Measurements from ENCODE around the gene TRAK1.

Gene TRAK1

GRCh38 chr3:42225486-42226363 is 134.6 kb downstream of the TRAK1 start:
- H3K27ac Mint-ChIP-seq = no peak overlapping the region
- H3K4me3 Mint-ChIP-seq = no peak overlapping the region
- no peak for ATAC-seq (replicated peaks)

DNA sequence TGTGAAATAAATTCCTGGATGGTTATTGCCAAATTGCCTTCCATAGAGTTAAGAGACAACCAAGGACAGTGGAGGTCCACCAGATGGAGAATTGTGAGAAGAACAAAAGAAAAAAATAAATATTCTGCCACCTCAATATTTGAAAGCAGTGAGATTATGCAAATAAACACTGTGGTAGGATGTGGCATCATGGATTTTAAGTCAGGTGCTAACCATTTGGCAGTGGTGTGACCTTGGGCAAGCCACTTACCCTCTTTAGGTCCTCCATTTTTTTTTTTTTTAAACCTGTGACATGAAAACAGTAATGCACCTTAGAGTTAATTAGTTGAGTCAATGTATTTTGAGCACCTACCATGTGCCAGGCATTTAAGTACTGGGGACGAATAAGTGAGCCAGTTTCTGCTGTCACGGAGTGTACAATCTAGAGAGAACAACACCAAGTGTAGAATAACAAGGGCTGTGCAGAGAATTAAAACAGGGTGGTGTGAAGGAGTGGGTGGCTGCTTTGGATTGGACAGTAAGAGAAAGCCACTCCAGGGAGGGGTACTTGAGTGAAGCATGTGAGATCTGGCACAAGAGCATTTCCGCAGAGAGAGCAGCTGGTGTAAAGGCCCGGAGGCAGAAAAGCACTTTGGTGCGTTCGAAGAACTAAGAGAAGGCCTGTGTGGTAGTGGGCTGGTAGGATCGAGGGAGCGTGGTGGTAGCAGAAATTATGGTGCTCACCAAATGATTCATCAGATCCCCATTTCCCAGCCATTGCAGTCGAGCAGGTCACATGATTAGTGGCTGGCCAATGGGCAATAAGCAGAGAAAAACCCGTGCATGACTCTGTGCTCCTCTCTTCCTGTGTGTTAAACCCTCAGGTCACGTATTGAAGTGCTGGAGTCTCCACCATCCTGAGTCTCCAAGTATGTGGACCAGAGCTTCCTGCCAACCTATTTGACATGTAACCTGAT is 135.6 kb downstream of the TRAK1 start:
- Mint-ChIP-seq H3K4me1 (peaks cover 5% of the 10 kb centered on the region in 2 donors), H3K27me3 (no peaks in the 10 kb centered on the region), H3K4me3 (no peak overlapping the region), H3K36me3 (peaks cover 42 to 50% of the 10 kb centered on the region in 2 donors), H3K9me3 (no peaks in the 10 kb centered on the region), H3K27ac (no peak overlapping the region)
- peak; percentile 41 to 48 for ATAC-seq (replicated peaks)
- DNase-seq = no peak

More at GRCh38 chr3:42225486-42226363, 134.6 kb downstream of the TRAK1 start:
- peaks cover 5% of the 10 kb centered on the region in 2 donors for H3K4me1 Mint-ChIP-seq
- H3K27me3 Mint-ChIP-seq = no peaks in the 10 kb centered on the region
- DNase-seq = no peak
- no peaks in the 10 kb centered on the region for H3K9me3 Mint-ChIP-seq
- H3K36me3 Mint-ChIP-seq = peaks cover 50 to 57% of the 10 kb centered on the region in 2 donors

- H3K9me3 Mint-ChIP-seq = no peaks in the 10 kb centered on the region
- H3K27ac Mint-ChIP-seq = no peak overlapping the region
- H3K36me3 Mint-ChIP-seq = peaks cover 24 to 31% of the 10 kb centered on the region in 2 donors
- H3K4me1 Mint-ChIP-seq = peaks cover 5% of the 10 kb centered on the region in 2 donors
- DNase-seq (no peak), ATAC-seq (replicated peaks) (no peak)
- no peaks in the 10 kb centered on the region for H3K27me3 Mint-ChIP-seq
- H3K4me3 Mint-ChIP-seq = no peak overlapping the region
Observed at GRCh38 chr3:42228796-42229195, 137.6 kb downstream of the TRAK1 start.

DNA sequence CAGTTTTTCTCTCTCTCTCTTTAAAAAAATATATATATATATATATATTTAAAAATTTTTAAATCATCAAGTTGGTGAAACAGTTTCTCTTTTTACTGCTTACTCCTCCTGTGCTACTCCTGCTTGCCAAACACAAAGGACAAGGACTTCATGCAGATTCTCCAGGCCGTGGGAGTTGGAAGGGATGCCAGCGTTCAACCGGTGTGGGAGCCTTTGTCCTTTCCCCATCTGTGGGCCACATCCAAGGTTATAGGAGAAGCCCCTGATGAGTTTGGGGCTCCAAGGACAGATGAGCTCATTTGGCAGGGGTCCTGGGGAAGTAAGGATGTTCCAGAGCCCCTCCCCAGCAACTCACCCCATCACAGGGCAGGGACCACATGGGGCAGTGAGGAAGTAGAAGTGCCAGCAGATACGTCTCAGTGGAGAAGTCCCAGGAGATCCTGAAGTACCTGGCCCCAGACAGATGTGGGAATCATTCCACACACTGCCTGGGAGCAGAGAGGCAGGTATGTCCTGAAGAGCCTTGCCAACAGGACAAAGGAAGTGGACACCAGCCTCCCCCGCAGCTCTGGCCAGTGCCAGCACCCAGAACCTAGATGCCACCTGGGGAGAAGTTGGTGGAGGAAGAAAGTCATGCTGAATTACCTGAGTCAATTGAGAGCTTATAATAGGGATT is 138.2 kb downstream of the TRAK1 start:
- peaks cover 5% of the 10 kb centered on the region in 2 donors for H3K4me1 Mint-ChIP-seq
- H3K4me3 Mint-ChIP-seq = no peak overlapping the region
- DNase-seq (no peak), ATAC-seq (replicated peaks) (no peak)
- H3K27ac Mint-ChIP-seq = no peak overlapping the region
- no peaks in the 10 kb centered on the region for H3K9me3 Mint-ChIP-seq
- peaks cover 0 to 5% of the 10 kb centered on the region in 2 donors for H3K27me3 Mint-ChIP-seq
- peaks cover 17 to 30% of the 10 kb centered on the region in 2 donors for H3K36me3 Mint-ChIP-seq

DNA sequence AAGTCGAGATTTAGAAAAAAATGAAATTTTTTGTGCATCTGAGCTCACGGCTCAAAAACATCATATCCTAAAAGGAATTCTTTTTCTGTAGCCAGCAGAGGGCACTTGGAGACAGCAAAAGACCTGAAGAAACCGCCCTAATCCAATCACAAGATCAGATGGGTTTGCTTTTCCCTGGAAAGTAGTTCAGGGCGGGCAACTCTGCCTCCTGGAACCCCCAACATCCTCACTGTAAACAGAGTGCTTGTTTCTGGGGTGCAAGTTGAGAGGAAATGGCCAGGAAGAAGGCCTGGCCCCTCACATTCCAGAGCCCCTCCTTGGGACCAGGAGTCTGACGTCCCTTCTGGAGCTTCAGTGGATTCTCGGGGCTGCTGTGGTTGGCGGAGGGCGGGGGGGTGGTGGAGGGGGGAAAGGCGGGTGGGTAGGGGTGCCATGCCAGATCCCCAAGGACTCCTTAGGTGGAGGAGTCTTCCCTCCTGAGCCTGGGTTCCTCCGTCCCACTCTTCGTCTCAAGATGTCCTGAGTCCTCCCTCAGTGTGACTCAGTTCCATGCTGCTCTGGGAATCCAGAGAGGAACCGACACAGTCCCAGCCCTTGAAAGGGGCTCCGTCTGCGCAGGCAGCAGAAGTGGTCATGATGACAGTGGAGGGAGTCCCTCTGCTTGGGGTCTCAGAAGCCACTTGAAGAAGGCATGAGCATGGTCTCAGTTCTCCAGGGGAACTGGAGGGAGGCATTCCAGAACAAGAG is 139.0 kb downstream of the TRAK1 start:
- Mint-ChIP-seq H3K27ac (no peak overlapping the region), H3K27me3 (peaks cover 4 to 12% of the 10 kb centered on the region in 2 donors), H3K9me3 (no peaks in the 10 kb centered on the region), H3K4me3 (no peak overlapping the region), H3K36me3 (peaks cover 12 to 30% of the 10 kb centered on the region in 2 donors), H3K4me1 (peaks cover 5% of the 10 kb centered on the region in 2 donors)
- DNase-seq (no peak), ATAC-seq (replicated peaks) (no peak)

GRCh38 chr3:42230860-42231259 is 139.7 kb downstream of the TRAK1 start:
- ATAC-seq (replicated peaks) (no peak), DNase-seq (no peak)
- Mint-ChIP-seq H3K27me3 (peaks cover 5 to 14% of the 10 kb centered on the region in 2 donors), H3K4me1 (peaks cover 5% of the 10 kb centered on the region in 2 donors), H3K36me3 (peaks cover 9 to 24% of the 10 kb centered on the region in 2 donors), H3K27ac (no peak overlapping the region), H3K4me3 (no peak overlapping the region), H3K9me3 (no peaks in the 10 kb centered on the region)

DNA sequence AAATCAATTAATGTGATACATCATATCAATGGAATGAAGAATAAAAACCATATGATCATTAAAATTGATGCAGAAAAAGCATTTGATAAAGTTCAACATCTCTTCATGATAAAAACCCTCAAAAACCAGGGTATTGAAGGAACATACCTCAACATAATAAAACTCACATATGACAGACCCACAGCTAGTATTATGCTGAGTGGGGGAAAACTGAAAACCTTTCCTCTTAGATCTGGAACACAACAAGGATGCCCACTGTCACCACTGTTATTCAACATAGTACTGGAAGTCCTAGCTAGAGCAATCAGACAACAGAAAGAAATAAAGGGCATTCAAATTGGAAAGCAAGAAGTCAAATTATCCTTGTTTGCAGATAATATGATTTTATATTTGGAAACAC is 144.4 kb downstream of the TRAK1 start:
- Mint-ChIP-seq H3K4me1 (no peaks in the 10 kb centered on the region), H3K9me3 (peaks cover 10% of the 10 kb centered on the region in 2 donors), H3K4me3 (no peak overlapping the region), H3K36me3 (peaks cover 4 to 18% of the 10 kb centered on the region in 2 donors), H3K27me3 (peaks cover 37 to 39% of the 10 kb centered on the region in 2 donors), H3K27ac (no peak overlapping the region)
- ATAC-seq (replicated peaks) (no peak), DNase-seq (no peak)

GRCh38 chr3:42236611-42237010 is 145.5 kb downstream of the TRAK1 start:
- DNase-seq (no peak), ATAC-seq (replicated peaks) (no peak)
- Mint-ChIP-seq H3K27me3 (peaks cover 37 to 39% of the 10 kb centered on the region in 2 donors), H3K36me3 (peaks cover 4 to 18% of the 10 kb centered on the region in 2 donors), H3K4me3 (no peak overlapping the region), H3K4me1 (no peaks in the 10 kb centered on the region), H3K9me3 (peaks cover 10% of the 10 kb centered on the region in 2 donors), H3K27ac (no peak overlapping the region)

DNA sequence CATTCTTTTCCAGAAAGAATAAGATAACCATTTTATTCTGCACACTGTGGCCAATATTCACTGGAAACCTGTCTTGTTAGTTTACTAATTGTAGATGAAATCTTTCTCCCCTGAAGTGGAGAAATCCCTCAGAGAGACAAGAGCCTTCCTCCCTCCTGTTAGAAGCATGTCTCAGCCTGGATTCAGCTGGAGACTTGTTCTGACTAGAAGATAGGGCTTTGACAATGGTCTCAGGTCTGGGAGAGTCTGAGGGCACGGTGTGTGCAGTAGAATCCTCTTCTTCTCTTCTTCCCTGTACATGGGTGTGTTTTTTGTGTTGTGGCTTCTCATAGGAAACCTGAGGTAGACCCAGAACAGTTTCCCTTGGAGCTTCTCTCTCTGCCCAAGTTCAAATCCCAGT is 154.9 kb downstream of the TRAK1 start:
- H3K4me3 Mint-ChIP-seq = no peak overlapping the region
- H3K9me3 Mint-ChIP-seq = no peaks in the 10 kb centered on the region
- ATAC-seq (replicated peaks) = no peak
- no peak for DNase-seq
- peaks cover 6 to 19% of the 10 kb centered on the region in 2 donors for H3K27me3 Mint-ChIP-seq
- H3K36me3 Mint-ChIP-seq = no peaks in the 10 kb centered on the region
- H3K27ac Mint-ChIP-seq = no peak overlapping the region
- peaks cover 0 to 2% of the 10 kb centered on the region in 2 donors for H3K4me1 Mint-ChIP-seq

- H3K4me1 Mint-ChIP-seq = peaks cover 0 to 2% of the 10 kb centered on the region in 2 donors
- ATAC-seq (replicated peaks) (peak; percentile 60 to 65), DNase-seq (peak; percentile 54)
- H3K27me3 Mint-ChIP-seq = peaks cover 6 to 19% of the 10 kb centered on the region in 2 donors
- no peak overlapping the region for H3K27ac Mint-ChIP-seq
- H3K36me3 Mint-ChIP-seq = no peaks in the 10 kb centered on the region
- H3K9me3 Mint-ChIP-seq = no peaks in the 10 kb centered on the region
- no peak overlapping the region for H3K4me3 Mint-ChIP-seq
Observed at GRCh38 chr3:42247576-42248027, 156.4 kb downstream of the TRAK1 start.

GRCh38 chr3:42250761-42251160 is 159.6 kb downstream of the TRAK1 start:
- ATAC-seq (replicated peaks) = no peak
- Mint-ChIP-seq H3K36me3 (no peaks in the 10 kb centered on the region), H3K27me3 (peaks cover 24 to 26% of the 10 kb centered on the region in 2 donors), H3K27ac (no peak overlapping the region), H3K4me1 (peaks cover 0 to 2% of the 10 kb centered on the region in 2 donors), H3K9me3 (no peaks in the 10 kb centered on the region), H3K4me3 (no peak overlapping the region)
- no peak for DNase-seq

DNA sequence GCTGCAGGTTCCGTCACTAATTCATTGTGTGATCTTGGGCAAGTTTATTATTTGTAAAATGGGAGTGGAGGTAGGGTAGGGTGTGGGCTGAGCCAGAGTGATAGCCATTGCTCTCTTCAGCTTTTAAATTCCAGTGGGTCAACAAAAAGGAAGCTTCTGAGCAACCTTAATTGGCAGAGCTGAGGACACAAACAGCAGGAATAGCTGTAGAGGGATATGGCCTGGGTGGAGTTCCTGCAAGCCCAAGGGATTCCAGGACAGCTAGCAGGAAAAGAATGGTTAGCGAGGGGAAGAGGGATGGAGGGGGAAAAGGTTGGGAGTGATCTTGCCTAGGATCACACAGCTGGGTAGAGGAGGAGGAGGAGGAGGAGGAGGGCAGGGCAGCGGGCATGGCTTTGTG is 163.4 kb downstream of the TRAK1 start:
- ATAC-seq (replicated peaks) = no peak
- peaks cover 29 to 44% of the 10 kb centered on the region in 2 donors for H3K27me3 Mint-ChIP-seq
- no peaks in the 10 kb centered on the region for H3K36me3 Mint-ChIP-seq
- no peak overlapping the region for H3K4me3 Mint-ChIP-seq
- no peak for DNase-seq
- no peak overlapping the region for H3K27ac Mint-ChIP-seq
- H3K9me3 Mint-ChIP-seq = peaks cover 0 to 1% of the 10 kb centered on the region in 2 donors
- H3K4me1 Mint-ChIP-seq = peaks cover 0 to 8% of the 10 kb centered on the region in 2 donors

GRCh38 chr3:42256135-42256819 is 165.1 kb downstream of the TRAK1 start:
- Mint-ChIP-seq H3K4me3 (no peak overlapping the region), H3K9me3 (peaks cover 0 to 1% of the 10 kb centered on the region in 2 donors), H3K27me3 (peaks cover 42 to 53% of the 10 kb centered on the region in 2 donors), H3K36me3 (no peaks in the 10 kb centered on the region), H3K27ac (no peak overlapping the region), H3K4me1 (peaks cover 0 to 8% of the 10 kb centered on the region in 2 donors)
- ATAC-seq (replicated peaks) (peak in 1 of 2 donors; percentile 42), DNase-seq (no peak)

All from stimulated activated naive B cell treated with anti-CD40 and anti-IgM and Interleukin-4, amounts not matched to agents 10 μg/mL and 1 μg/mL and 100 μg/mL, for 72 hours (primary cell).